BE2C (cell line): ENCODE measurements around the gene OR2L13.
"Not testable (repeated sequence)": the region's sequence is repeated elsewhere in the genome, so short reads cannot be mapped to it uniquely, and the experiment has no call there.

ENCODE experiments used
- DNase-seq: peaks from one replicate; pipeline ENCODE4 v3.0.0-alpha.2; 2020
- H3K27me3 ChIP-seq: fragments of 250-450 bp; sonication (Bioruptor Pico); 2 replicates; pipeline ENCODE4 v1.5.1; 2020; ENCODE audit warnings: mild to moderate bottlenecking
- H3K36me3 ChIP-seq: fragments of 250-450 bp; sonication (Bioruptor Pico); 2 replicates; pipeline ENCODE4 v1.5.1; 2020; ENCODE audit warnings: mild to moderate bottlenecking
- H3K4me1 ChIP-seq: fragments of 250-450 bp; sonication (Bioruptor Pico); 2 replicates; pipeline ENCODE4 v1.5.1; 2020
- H3K4me3 ChIP-seq: 2 replicates; pipeline ENCODE4 v1.5.1; 2011; ENCODE audit warnings: low read depth, low read length
- H3K9me3 ChIP-seq: fragments of 250-450 bp; sonication (Bioruptor Pico); 2 replicates; pipeline ENCODE4 v1.5.1; 2020
- TF ChIP-seq, protein P1 (sequence below): IDR thresholded peaks from 2 replicates; pipeline ENCODE4 v1.5.1; 2012; ENCODE audit warnings: mild to moderate bottlenecking, low read depth, low read length

OR2L13 gene

DNA sequence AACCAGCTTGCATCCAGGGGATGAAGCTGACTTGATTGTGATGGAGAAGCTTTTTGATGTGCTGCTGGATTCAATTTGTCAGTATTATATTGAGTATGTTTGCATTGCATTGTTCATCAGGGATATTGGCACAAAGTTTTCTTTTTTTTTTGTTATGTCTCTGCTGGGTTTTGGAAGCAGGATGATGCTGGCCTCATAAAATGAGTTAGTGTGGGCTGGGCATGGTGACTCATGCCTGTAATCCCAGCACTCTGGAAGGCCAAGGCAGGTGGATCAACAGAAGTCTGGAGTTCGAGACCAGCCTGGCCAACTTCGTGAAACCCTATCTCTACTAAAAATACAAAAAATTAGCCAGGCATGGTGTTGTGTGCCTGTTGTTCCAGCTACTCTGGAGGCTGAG is 39.7 kb upstream of the OR2L13 start:
- Histone ChIP-seq H3K4me3 (no peak overlapping the region), H3K36me3 (no peaks in the 10 kb centered on the region), H3K27me3 (no peaks in the 10 kb centered on the region), H3K4me1 (no peaks in the 10 kb centered on the region), H3K9me3 (no peaks in the 10 kb centered on the region; the same call in 1 of the 2 replicates)
- TF ChIP-seq, protein P1, sequence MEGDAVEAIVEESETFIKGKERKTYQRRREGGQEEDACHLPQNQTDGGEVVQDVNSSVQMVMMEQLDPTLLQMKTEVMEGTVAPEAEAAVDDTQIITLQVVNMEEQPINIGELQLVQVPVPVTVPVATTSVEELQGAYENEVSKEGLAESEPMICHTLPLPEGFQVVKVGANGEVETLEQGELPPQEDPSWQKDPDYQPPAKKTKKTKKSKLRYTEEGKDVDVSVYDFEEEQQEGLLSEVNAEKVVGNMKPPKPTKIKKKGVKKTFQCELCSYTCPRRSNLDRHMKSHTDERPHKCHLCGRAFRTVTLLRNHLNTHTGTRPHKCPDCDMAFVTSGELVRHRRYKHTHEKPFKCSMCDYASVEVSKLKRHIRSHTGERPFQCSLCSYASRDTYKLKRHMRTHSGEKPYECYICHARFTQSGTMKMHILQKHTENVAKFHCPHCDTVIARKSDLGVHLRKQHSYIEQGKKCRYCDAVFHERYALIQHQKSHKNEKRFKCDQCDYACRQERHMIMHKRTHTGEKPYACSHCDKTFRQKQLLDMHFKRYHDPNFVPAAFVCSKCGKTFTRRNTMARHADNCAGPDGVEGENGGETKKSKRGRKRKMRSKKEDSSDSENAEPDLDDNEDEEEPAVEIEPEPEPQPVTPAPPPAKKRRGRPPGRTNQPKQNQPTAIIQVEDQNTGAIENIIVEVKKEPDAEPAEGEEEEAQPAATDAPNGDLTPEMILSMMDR, result no peak
- no peak for DNase-seq

DNA sequence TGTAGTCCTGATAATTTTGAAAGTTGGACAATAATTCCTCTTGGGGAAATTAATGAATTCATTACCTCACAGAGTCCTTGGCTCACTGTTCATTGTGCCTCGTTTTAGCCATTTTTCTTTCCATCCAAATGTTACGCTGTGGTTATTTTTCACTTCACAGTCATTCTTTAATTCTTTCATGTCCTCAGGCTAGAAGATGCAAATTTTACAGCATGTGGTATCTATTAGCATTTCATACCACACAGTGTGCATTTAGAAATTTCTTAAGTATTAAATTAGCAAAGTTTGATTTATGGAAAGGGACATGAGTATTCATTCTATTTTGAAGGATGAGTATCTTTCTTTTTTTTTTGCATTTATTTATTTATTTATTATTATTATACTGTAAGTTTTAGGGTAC is 29.9 kb upstream of the OR2L13 start:
- Histone ChIP-seq H3K36me3 (no peaks in the 10 kb centered on the region), H3K4me1 (no peaks in the 10 kb centered on the region), H3K27me3 (no peaks in the 10 kb centered on the region), H3K4me3 (no peak overlapping the region), H3K9me3 (no peaks in the 10 kb centered on the region; the same call in 1 of the 2 replicates)
- DNase-seq, result no peak
- TF ChIP-seq, protein P1, result no peak

DNA sequence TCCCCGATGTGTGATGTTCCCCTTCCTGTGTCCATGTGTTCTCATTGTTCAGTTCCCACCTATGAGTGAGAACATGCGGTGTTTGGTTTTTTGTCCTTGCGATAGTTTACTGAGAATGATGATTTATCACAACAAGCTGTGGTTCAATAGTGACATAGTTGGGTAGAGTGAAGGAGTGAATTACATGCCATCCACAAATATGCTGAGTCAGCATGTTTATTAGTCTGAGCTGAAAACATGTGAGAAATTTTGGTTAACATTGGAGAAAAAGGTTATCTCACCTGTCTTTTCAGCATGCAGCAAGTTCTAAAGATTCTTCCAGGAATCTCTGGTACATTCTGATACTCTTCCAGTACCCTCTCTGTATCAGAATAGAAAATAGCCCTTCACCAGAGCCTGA is 29.4 kb upstream of the OR2L13 start:
- TF ChIP-seq, protein P1, result no peak
- Histone ChIP-seq H3K36me3 (no peaks in the 10 kb centered on the region), H3K4me3 (no peak overlapping the region), H3K9me3 (no peaks in the 10 kb centered on the region; the same call in 1 of the 2 replicates), H3K4me1 (no peaks in the 10 kb centered on the region), H3K27me3 (no peaks in the 10 kb centered on the region)
- no peak for DNase-seq

DNA sequence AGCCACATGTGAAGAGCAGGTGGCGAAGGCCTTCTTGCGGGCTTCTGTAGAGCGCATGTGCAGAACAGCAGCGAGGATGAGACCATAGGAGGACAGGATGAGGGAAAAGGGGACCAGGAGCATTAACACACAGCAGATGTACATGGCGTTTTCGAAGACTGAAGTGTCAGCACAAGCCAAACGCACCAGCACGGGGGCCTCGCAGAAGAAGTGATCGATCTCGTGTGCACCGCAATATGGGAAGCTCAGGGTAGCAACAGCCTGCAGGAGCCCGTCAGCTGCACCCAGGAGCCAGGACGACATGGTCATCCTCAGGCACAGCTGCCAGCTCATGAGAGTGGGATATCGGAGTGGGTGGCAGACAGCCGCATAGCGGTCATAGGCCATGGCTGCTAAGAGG is 11.1 kb upstream of the OR2L13 start:
- H3K9me3 ChIP-seq, H3K4me1 ChIP-seq, DNase-seq, H3K27me3 ChIP-seq, H3K4me3 ChIP-seq, H3K36me3 ChIP-seq: not testable (repeated sequence)

DNA sequence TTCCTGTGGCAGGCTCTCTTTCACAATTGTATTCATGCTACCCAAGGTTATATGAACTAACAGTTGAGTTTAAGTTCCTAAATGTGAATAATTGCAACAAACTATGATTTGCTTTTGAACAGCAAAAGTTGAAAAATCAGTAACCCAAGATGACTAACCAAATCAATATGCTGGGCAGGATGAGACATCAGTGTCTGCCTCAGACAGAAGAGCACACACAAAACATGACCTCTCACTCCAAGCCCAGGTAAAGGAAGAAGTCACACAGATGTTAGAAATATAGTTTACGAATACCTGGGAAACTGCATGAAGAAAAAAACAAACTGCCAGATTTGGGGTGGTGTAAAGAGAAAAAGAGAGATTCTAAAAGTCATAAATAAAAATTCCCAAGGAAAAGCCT is 3.5 kb downstream of the OR2L13 start:
- H3K36me3 ChIP-seq, result no peaks in the 10 kb centered on the region
- TF ChIP-seq, protein P1, result no peak
- DNase-seq, result no peak
- H3K9me3 ChIP-seq, result no peaks in the 10 kb centered on the region
- H3K4me3 ChIP-seq, result no peak overlapping the region
- no peaks in the 10 kb centered on the region for H3K27me3 ChIP-seq
- no peaks in the 10 kb centered on the region; the same call in 1 of the 2 replicates for H3K4me1 ChIP-seq

DNA sequence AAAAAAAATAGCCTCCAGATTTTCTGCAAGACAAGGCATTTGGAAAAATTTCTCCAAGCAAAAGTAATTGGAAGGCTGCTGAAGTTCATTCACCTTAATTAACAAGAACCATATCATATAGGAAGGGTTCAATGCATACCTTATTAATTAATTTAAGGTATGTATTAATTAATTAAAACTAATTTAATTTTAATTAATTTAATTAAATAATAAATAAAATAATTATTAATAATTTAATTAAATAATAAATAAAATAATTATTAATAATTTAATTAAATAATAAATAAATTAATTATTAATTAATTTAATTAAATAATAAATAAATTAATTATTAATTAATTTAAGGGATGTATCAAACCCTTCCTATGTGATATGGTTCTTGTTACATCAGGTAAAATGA is 7.9 kb downstream of the OR2L13 start:
- Histone ChIP-seq H3K9me3 (no peaks in the 10 kb centered on the region), H3K36me3 (no peaks in the 10 kb centered on the region), H3K27me3 (no peaks in the 10 kb centered on the region), H3K4me1 (no peaks in the 10 kb centered on the region; the same call in 1 of the 2 replicates), H3K4me3 (no peak overlapping the region)
- DNase-seq, result no peak
- TF ChIP-seq, protein P1, result no peak

DNA sequence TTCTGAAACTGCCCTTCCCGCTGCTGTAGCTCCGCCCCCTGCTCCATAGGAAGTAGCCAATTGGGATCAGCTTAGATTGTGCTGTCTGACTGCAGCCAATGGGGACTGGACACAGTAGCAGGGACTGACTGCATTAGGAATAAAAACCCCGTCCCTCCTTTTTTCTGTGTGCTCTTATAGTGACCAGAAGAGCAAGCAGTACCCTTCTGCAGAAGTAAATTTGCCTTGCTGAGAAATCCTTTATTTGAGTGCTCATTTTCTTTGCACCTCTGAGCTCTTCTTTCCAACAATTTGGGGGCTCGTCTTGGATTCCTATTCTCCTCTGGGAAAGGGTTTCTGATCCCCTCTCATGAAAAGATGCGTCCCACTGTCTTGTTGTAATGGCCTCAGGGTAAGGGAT is 16.2 kb downstream of the OR2L13 start:
- H3K9me3 ChIP-seq, result no peaks in the 10 kb centered on the region
- H3K4me1 ChIP-seq, result no peaks in the 10 kb centered on the region
- TF ChIP-seq, protein P1, result no peak
- no peaks in the 10 kb centered on the region for H3K36me3 ChIP-seq
- no peaks in the 10 kb centered on the region for H3K27me3 ChIP-seq
- no peak overlapping the region for H3K4me3 ChIP-seq
- no peak for DNase-seq
